MM.1S (cell line): ENCODE measurements around the gene DSCAM.

Experiments
- DNase-seq: peaks from one replicate; pipeline ENCODE4 v3.0.0-alpha.2; 2015
- H2AFZ ChIP-seq: fragments of 300-600 bp; sonication (generic); 2 replicates; pipeline ENCODE4 v1.6.0; 2016; ENCODE audit warnings: antibody characterized with exemption, low read length
- H3F3A ChIP-seq: fragments of 300-600 bp; sonication (generic); 2 replicates; pipeline ENCODE4 v1.6.1; 2016; ENCODE audit warnings: mild to moderate bottlenecking, antibody characterized with exemption, low read length, moderate library complexity, mixed read lengths; ENCODE audit not compliant: insufficient read depth
- H3K27ac ChIP-seq: fragments of 300-600 bp; sonication (generic); 2 replicates; pipeline ENCODE4 v1.5.1; 2016; ENCODE audit warnings: mild to moderate bottlenecking, low read length
- H3K27me3 ChIP-seq: fragments of 300-600 bp; sonication (generic); replicated peaks from 2 replicates; pipeline ENCODE4 v1.6.0; 2016; ENCODE audit warnings: low read length; ENCODE audit not compliant: insufficient read depth
- H3K36me3 ChIP-seq: fragments of 300-600 bp; sonication (generic); replicated peaks from 2 replicates; pipeline ENCODE4 v1.6.1; 2016; ENCODE audit warnings: mild to moderate bottlenecking, low read length, mixed read lengths; ENCODE audit not compliant: insufficient read depth
- H3K4me1 ChIP-seq: fragments of 300-600 bp; sonication (generic); 2 replicates; pipeline ENCODE4 v1.6.1; 2016; ENCODE audit warnings: low read length, mixed read lengths
- H3K4me2 ChIP-seq: fragments of 300-600 bp; sonication (generic); 2 replicates; pipeline ENCODE4 v1.6.0; 2016; ENCODE audit warnings: low read depth, low read length
- H3K4me3 ChIP-seq: fragments of 300-600 bp; sonication (generic); 2 replicates; pipeline ENCODE4 v1.5.1; 2016; ENCODE audit warnings: low read length, mixed read lengths
- H3K79me2 ChIP-seq: fragments of 300-600 bp; sonication (generic); 2 replicates; pipeline ENCODE4 v1.6.1; 2016; ENCODE audit warnings: mixed run types, low read length, mixed read lengths
- H3K9ac ChIP-seq: fragments of 300-600 bp; sonication (generic); 2 replicates; pipeline ENCODE4 v1.6.1; 2016; ENCODE audit warnings: low read length, mixed read lengths
- H3K9me2 ChIP-seq: fragments of 300-600 bp; sonication (generic); replicated peaks from 2 replicates; pipeline ENCODE4 v1.6.1; 2016; ENCODE audit warnings: mild to moderate bottlenecking, low read length, mixed read lengths; ENCODE audit not compliant: insufficient read depth
- H3K9me3 ChIP-seq: fragments of 300-600 bp; sonication (generic); replicated peaks from 2 replicates; pipeline ENCODE4 v1.6.1; 2016; ENCODE audit warnings: mild to moderate bottlenecking, low read length, mixed read lengths; ENCODE audit not compliant: insufficient read depth
- H4K20me1 ChIP-seq: fragments of 300-600 bp; sonication (generic); 2 replicates; pipeline ENCODE4 v1.6.1; 2016; ENCODE audit warnings: mild to moderate bottlenecking, low read length, moderate library complexity, mixed read lengths; ENCODE audit not compliant: insufficient read depth
- EZH2 ChIP-seq: fragments of 300-600 bp; sonication (generic); optimal IDR thresholded peaks from 2 replicates; pipeline ENCODE3; 2017; ENCODE audit warnings: low read depth, mild to moderate bottlenecking, antibody characterized with exemption, low read length, mixed read lengths
- EZH2phosphoT487 ChIP-seq: fragments of 300-600 bp; sonication (generic); IDR thresholded peaks from 2 replicates; pipeline ENCODE4 v1.6.1; 2018; ENCODE audit warnings: antibody characterized with exemption, low read length
- TF ChIP-seq, protein P1 (sequence below): fragments of 300-600 bp; sonication (generic); IDR thresholded peaks from 2 replicates; pipeline ENCODE4 v1.5.1; 2016; ENCODE audit warnings: antibody characterized with exemption, low read length, mixed read lengths

Gene DSCAM

DNA sequence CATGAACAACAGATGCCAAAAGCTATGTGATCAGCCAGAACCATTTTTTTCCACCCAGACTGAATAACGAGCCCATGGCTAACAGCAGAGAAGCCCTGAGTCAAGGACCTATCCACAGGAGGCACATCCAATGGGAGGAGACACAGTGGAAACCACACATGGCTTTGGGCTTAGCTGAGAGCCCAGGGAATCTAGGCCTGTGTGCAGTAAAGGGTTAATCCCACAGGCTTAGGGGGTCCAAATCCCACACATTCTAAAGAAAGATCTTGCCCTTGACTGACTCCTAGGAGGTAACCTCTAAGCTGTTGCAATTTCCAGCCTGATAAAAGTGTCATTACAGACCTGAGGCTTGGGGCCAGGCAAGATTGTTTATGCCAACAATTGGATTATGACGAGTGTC lies 194.5 kb downstream of the DSCAM start:
- no peaks in the 10 kb centered on the region for H4K20me1 ChIP-seq
- TF ChIP-seq EZH2 (no peak), EZH2phosphoT487 (no peak)
- TF ChIP-seq, protein P1, sequence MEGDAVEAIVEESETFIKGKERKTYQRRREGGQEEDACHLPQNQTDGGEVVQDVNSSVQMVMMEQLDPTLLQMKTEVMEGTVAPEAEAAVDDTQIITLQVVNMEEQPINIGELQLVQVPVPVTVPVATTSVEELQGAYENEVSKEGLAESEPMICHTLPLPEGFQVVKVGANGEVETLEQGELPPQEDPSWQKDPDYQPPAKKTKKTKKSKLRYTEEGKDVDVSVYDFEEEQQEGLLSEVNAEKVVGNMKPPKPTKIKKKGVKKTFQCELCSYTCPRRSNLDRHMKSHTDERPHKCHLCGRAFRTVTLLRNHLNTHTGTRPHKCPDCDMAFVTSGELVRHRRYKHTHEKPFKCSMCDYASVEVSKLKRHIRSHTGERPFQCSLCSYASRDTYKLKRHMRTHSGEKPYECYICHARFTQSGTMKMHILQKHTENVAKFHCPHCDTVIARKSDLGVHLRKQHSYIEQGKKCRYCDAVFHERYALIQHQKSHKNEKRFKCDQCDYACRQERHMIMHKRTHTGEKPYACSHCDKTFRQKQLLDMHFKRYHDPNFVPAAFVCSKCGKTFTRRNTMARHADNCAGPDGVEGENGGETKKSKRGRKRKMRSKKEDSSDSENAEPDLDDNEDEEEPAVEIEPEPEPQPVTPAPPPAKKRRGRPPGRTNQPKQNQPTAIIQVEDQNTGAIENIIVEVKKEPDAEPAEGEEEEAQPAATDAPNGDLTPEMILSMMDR = no peak
- no peaks in the 10 kb centered on the region for H3K9me2 ChIP-seq
- H3K9me3 ChIP-seq = no peaks in the 10 kb centered on the region
- no peak overlapping the region for H3K4me2 ChIP-seq
- no peak overlapping the region for H3K27ac ChIP-seq
- H3K4me3 ChIP-seq = no peak overlapping the region
- H3K79me2 ChIP-seq = no peaks in the 10 kb centered on the region
- no peaks in the 10 kb centered on the region for H3K27me3 ChIP-seq
- H3K36me3 ChIP-seq = no peaks in the 10 kb centered on the region
- no peak overlapping the region for H2AFZ ChIP-seq
- H3K4me1 ChIP-seq = no peaks in the 10 kb centered on the region
- no peak for DNase-seq
- no peaks in the 10 kb centered on the region for H3F3A ChIP-seq
- no peak overlapping the region for H3K9ac ChIP-seq

GRCh38 chr21:40647706-40648105 lies 199.3 kb downstream of the DSCAM start:
- no peak for DNase-seq
- Histone ChIP-seq H3K9me3 (no peaks in the 10 kb centered on the region), H4K20me1 (no peaks in the 10 kb centered on the region), H3K9ac (no peak overlapping the region), H3K27ac (no peak overlapping the region), H2AFZ (no peak overlapping the region), H3K79me2 (no peaks in the 10 kb centered on the region), H3K36me3 (no peaks in the 10 kb centered on the region), H3K4me2 (no peak overlapping the region), H3F3A (no peaks in the 10 kb centered on the region), H3K4me3 (no peak overlapping the region), H3K9me2 (no peaks in the 10 kb centered on the region), H3K27me3 (no peaks in the 10 kb centered on the region), H3K4me1 (no peaks in the 10 kb centered on the region)
- no peak for TF ChIP-seq EZH2phosphoT487
- TF ChIP-seq, protein P1 = no peak
- no peak for TF ChIP-seq EZH2

DNA sequence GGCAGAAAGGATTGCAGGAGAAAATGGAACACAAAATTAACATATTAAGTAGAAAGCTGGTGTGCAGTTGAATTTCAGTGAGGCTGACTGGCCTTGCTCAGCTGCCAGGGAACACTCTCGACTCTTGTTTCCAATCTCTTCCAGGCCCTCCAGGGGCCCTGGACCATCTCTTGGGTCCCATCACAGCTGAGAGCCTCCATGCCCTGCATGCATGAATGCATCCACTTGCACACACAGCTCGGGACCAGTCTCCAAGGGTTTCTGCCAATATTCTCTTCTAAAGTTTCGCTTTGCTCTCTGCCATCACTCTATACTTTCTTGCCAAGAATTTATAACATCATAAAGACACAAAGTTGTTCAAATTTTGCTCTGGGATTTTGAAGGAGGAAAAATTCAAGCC lies 200.3 kb downstream of the DSCAM start:
- DNase-seq = no peak
- no peak overlapping the region for H3K27ac ChIP-seq
- H3K9me3 ChIP-seq = no peaks in the 10 kb centered on the region
- H3K4me2 ChIP-seq = no peak overlapping the region
- H3K79me2 ChIP-seq = no peaks in the 10 kb centered on the region
- H3K9ac ChIP-seq = no peak overlapping the region
- no peaks in the 10 kb centered on the region for H3K9me2 ChIP-seq
- no peak overlapping the region for H2AFZ ChIP-seq
- no peaks in the 10 kb centered on the region for H3K4me1 ChIP-seq
- H3F3A ChIP-seq = no peaks in the 10 kb centered on the region
- H3K36me3 ChIP-seq = no peaks in the 10 kb centered on the region
- TF ChIP-seq EZH2phosphoT487 (no peak), EZH2 (no peak)
- TF ChIP-seq, protein P1 = no peak
- H3K4me3 ChIP-seq = no peak overlapping the region
- H3K27me3 ChIP-seq = no peaks in the 10 kb centered on the region
- H4K20me1 ChIP-seq = no peaks in the 10 kb centered on the region
